K562 (cell line): ENCODE measurements around the gene TMEM87A. TPM values are rescaled to one million over a fixed set of nuclear protein-coding genes. Genes with fewer than 3 reads are reported as not detected.

Experiments
- BDP1 ChIP-seq: IDR thresholded peaks from 3 replicates; pipeline ENCODE4 v1.6.1; 2011; ENCODE audit not compliant: insufficient read length, insufficient read depth
- ELF4 ChIP-seq: fragments of 450-650 bp; formaldehyde crosslinking; IDR thresholded peaks from 2 replicates; pipeline ENCODE4 v1.4.0; 2022; ENCODE audit warnings: missing genetic modification characterization
- EP400 ChIP-seq: fragments of 450-650 bp; IDR thresholded peaks from 2 replicates; pipeline ENCODE4 v1.6.1; 2017; ENCODE audit warnings: antibody characterized with exemption, mild to moderate bottlenecking, moderate library complexity
- FOXK2 ChIP-seq, 2 experiments: fragments of 450-650 bp; IDR thresholded peaks in 1 of 2; conservative IDR thresholded peaks in 1 of 2; 2 replicates each; pipeline ENCODE4 v1.6.1; 2016; ENCODE audit warnings: low read depth in 2 of 2, mild to moderate bottlenecking in 1 of 2
- IFI16 ChIP-seq: fragments of 250-450 bp; sonication (Bioruptor Pico); IDR thresholded peaks from 2 replicates; pipeline ENCODE4 v2.1.2; 2022; ENCODE audit warnings: mild to moderate bottlenecking, inconsistent platforms
- KLF16 ChIP-seq: IDR thresholded peaks from 2 replicates; pipeline ENCODE4 v1.6.1; 2016; ENCODE audit warnings: antibody characterized with exemption
- MCM2 ChIP-seq: fragments of 450-650 bp; IDR thresholded peaks from 2 replicates; pipeline ENCODE4 v1.6.1; 2017; ENCODE audit warnings: low read depth, mild to moderate bottlenecking
- NEUROD1 ChIP-seq: fragments of 150-350 bp; IDR thresholded peaks from 2 replicates; pipeline ENCODE4 v1.6.1; 2014; ENCODE audit warnings: borderline replicate concordance, low read length, low read depth; ENCODE audit not compliant: partially characterized antibody
- NR0B1 ChIP-seq: fragments of 450-650 bp; IDR thresholded peaks from one replicate; pipeline ENCODE4 v1.6.1; 2018; ENCODE audit warnings: mild to moderate bottlenecking, moderate library complexity; ENCODE audit not compliant: partially characterized antibody
- REST ChIP-seq, 2 experiments: fragments of 450-650 bp; formaldehyde crosslinking in 1 of 2; IDR thresholded peaks; 2 replicates each; pipeline versions ENCODE4 v1.4.0 to v1.6.1; 2014 to 2020; ENCODE audit warnings: mild to moderate bottlenecking in 2 of 2, borderline replicate concordance in 1 of 2, low read depth in 1 of 2
- RFX1 ChIP-seq: fragments of 450-650 bp; IDR thresholded peaks from 2 replicates; pipeline ENCODE4 v1.6.1; 2016; ENCODE audit warnings: mild to moderate bottlenecking, moderate library complexity
- SMAD3 ChIP-seq: fragments of 450-650 bp; formaldehyde crosslinking; conservative IDR thresholded peaks from 2 replicates; pipeline ENCODE4 v1.4.0; 2020; ENCODE audit warnings: mild to moderate bottlenecking
- TAL1 ChIP-seq: fragments of 450-650 bp; IDR thresholded peaks from 2 replicates; pipeline ENCODE4 v1.6.1; 2016; ENCODE audit warnings: mild to moderate bottlenecking
- TEAD1 ChIP-seq, 2 experiments: fragments of 450-650 bp in 1 of 2; sonication (generic) in 1 of 2; formaldehyde crosslinking; IDR thresholded peaks; 2 replicates each; pipeline versions ENCODE4 v1.4.0 to v1.8.0; 2020 to 2022; ENCODE audit warnings: mild to moderate bottlenecking in 2 of 2, missing genetic modification reagents in 1 of 2
- TEAD4 ChIP-seq, 2 experiments: sonication (generic) in 1 of 2; formaldehyde crosslinking in 1 of 2; IDR thresholded peaks; 2 replicates each; pipeline versions ENCODE4 v1.6.1 to v1.8.0; 2012 to 2022; ENCODE audit warnings: borderline replicate concordance in 1 of 2, inconsistent platforms in 1 of 2, low read length in 1 of 2, mild to moderate bottlenecking in 1 of 2, missing genetic modification reagents in 1 of 2
- TGIF2 ChIP-seq: sonication (generic); formaldehyde crosslinking; IDR thresholded peaks from 2 replicates; pipeline ENCODE4 v1.8.1; 2022; ENCODE audit warnings: mild to moderate bottlenecking, missing genetic modification reagents, moderate library complexity
- WHSC1 ChIP-seq: IDR thresholded peaks from one replicate; pipeline ENCODE4 v1.6.1; 2012; ENCODE audit warnings: low read length, control low read depth, inconsistent platforms
- ZEB2 ChIP-seq: fragments of 450-650 bp; IDR thresholded peaks from 2 replicates; pipeline ENCODE4 v1.6.1; 2016
- ZFX ChIP-seq: sonication (generic); formaldehyde crosslinking; IDR thresholded peaks from 2 replicates; pipeline ENCODE4 v1.8.0; 2022; ENCODE audit warnings: mild to moderate bottlenecking, missing genetic modification reagents, moderate library complexity
- polyA plus RNA-seq, 8 experiments: library from polyadenylated mRNA; depleted of rRNA in 4 of 8; stranded (reverse) in 5 of 8; unstranded in 3 of 8; fragments of >200 nt; fragmentation: Nextera tagmentation in 2 of 8; fragmentation: Illumina TruSeq in 1 of 8; extraction: Ambion mirVana in 2 of 8; extraction: Trizol in 1 of 8; gene quantifications; 2 replicates each; pipeline versions ENCODE4 v1.2.1 to v1.2.3, GENCODE V29; 2011 to 2014; ENCODE audit warnings: inconsistent platforms in 1 of 8, missing spikeins in 1 of 8
- total RNA-seq, 7 experiments: library from RNA; depleted of rRNA in 6 of 7; stranded (reverse); fragments of >200 nt in 6 of 7; fragmentation: Illumina TruSeq in 2 of 7; extraction: Trizol in 2 of 7; gene quantifications; 2 replicates each; pipeline versions ENCODE4 v1.2.1 to v1.2.3, GENCODE V29; 2011 to 2021; ENCODE audit warnings: low replicate concordance in 1 of 7

TMEM87A gene
- total and polyA plus RNA-seq, 9 of the 15 experiments (the other 6 are each of a cell fraction or from before 2014, with no cell fraction given) = 16.6 to 43.3 (median 29.6) TPM

- TF ChIP-seq REST (IDR thresholded peaks at IDR 0.05; ENCODE audit: borderline replicate concordance) = no peak
- peak; percentile 70; the same call in 1 of the 2 replicates for TF ChIP-seq REST (CRISPR knock-in tag; IDR thresholded peaks at IDR 0.05; ENCODE audit: low read depth)
- no peak for TF ChIP-seq TAL1
- no peak for TF ChIP-seq WHSC1
- TF ChIP-seq FOXK2 (conservative IDR thresholded peaks at IDR 0.05 in 1 of 2, IDR thresholded peaks at IDR 0.05 in 1 of 2; ENCODE audit: low read depth in 2 of 2) = peak; percentile 66 to 77
- TF ChIP-seq TEAD4 (IDR thresholded peaks at IDR 0.05; ENCODE audit: low read length) = no peak
- no peak for TF ChIP-seq TEAD4 (CRISPR knock-in tag; IDR thresholded peaks at IDR 0.05; ENCODE audit: borderline replicate concordance)
- TF ChIP-seq ZFX (CRISPR knock-in tag) = peak; percentile 90
- no peak for TF ChIP-seq MCM2
- no peak for TF ChIP-seq KLF16
- TF ChIP-seq BDP1 = no peak
- no peak for TF ChIP-seq IFI16 (CRISPR knock-in tag)
- peak; percentile 66 for TF ChIP-seq RFX1
- TF ChIP-seq NR0B1 = no peak
- 0 out of 2 replicates have a peak, but pooled peaks have one; percentile 84 for TF ChIP-seq ELF4
- no peak for TF ChIP-seq TGIF2
- no peak for TF ChIP-seq ZEB2
- peak; percentile 66 for TF ChIP-seq EP400
- no peak for TF ChIP-seq SMAD3
- no peak for TF ChIP-seq NEUROD1
- 0 out of 4 replicates have a peak, but pooled peaks of 1 of the 2 experiments have one; percentile 13 for TF ChIP-seq TEAD1 (CRISPR knock-in tag; IDR thresholded peaks at IDR 0.05)
Observed at GRCh38 chr15:42207674-42208579, 65.3 kb downstream of the TMEM87A start, which contains the start of gene VPS39 (continued).
